ENCODE measurements around the gene ITCH.

DNA sequence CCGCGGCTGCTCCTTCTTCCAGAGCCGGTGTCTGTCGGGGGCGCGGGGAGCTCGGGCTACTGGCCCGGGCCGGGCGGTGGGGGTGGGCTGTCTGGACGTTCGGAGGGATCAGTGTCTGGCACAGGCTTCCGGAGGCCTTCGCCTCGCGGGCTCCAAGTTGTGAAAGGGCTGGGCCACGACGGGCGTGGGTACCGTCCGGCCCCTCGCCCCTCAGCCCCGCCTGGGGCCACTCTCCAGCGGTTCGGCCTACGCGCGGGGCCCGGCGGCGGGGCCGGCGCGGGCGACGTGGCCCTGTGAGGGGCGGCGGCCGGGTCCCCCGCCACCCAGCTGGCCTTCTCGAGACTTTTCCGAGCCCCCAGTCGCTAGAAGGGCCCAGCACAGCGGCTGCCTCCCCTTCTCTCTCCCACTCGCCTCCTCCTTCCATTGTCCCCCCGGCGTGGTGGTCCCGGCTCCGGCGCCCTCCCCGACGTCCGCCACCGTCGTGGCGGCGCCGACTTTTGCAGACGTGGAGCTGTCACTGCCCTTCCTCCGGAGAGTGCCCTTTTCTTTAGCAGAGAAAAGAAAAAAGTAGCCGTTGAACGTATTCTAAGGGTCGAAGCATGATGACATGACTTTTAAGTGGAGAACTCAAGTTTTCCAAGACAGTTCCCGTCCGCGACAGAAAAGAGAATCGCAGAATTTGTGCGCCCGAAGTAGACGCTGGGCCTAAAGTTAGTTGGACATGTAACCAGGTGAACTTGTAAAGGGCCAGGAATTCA is 571 bp downstream of the ITCH start:
- TF ChIP-seq CTCF (IDR thresholded peaks at IDR 0.05) (no peak), POLR2A (IDR thresholded peaks at IDR 0.05) (no peak)
